Nasal cavity respiratory epithelium epithelial cell of viscerocranial mucosa (primary cell): ENCODE data around the gene DEAF1. TPM values are rescaled to one million over a fixed set of nuclear protein-coding genes. Genes with fewer than 3 reads are reported as not detected.

Experiments used
- total RNA-seq: library from RNA; depleted of rRNA; stranded (reverse); fragments of >200 nt; gene quantifications from 2 replicates; pipeline ENCODE4 v1.2.3, GENCODE V29; 2014

DEAF1 gene
- 28.4 and 36.0 TPM in 2 replicates for total RNA-seq

GRCh38 chr11:694563-695287 lies at the start of gene DEAF1:
TSS of gene DEAF1 (minus strand) at chr11:695222. CDS start at chr11:695047, 175 bp downstream.

GRCh38 chr11:705646-706438 lies 10.8 kb upstream of the DEAF1 start, which contains the start of gene EPS8L2:
TSS of gene EPS8L2 (plus strand) at chr11:706231. CDS start at chr11:709408, 3,177 bp downstream.

GRCh38 chr11:695538-696248 lies 671 bp upstream of the DEAF1 start, which contains the start of gene TMEM80:
TSS of gene TMEM80 (plus strand) at chr11:695816. CDS start at chr11:695828, 12 bp downstream.

GRCh38 chr11:636511-637332 lies 58.3 kb downstream of the DEAF1 start, which contains the start of gene DRD4:
TSS of gene DRD4 (plus strand) at chr11:637269. CDS start at chr11:637305, 36 bp downstream.

GRCh38 chr11:626475-627307 lies 68.3 kb downstream of the DEAF1 start, which contains the start of gene SCT:
TSS of gene SCT (minus strand) at chr11:627181. CDS start at chr11:627143, 38 bp downstream.

GRCh38 chr11:624705-625635 lies 70.1 kb downstream of the DEAF1 start, which contains the start of gene CDHR5:
TSS of gene CDHR5 (minus strand) at chr11:624955. CDS start at chr11:624902, 53 bp downstream.

GRCh38 chr11:615504-616319 lies 79.3 kb downstream of the DEAF1 start, which contains the start of gene IRF7:
TSS of gene IRF7 (minus strand) at chr11:615950. CDS start at chr11:615364, 586 bp downstream.

Other genes starting within 250 kb of the DEAF1 start
- 24.3 and 31.7 TPM in 2 replicates for gene PTDSS2, start 244.9 kb downstream of the DEAF1 start, total RNA-seq
- 339 and 399 TPM in 2 replicates for gene RNH1, start 188.0 kb downstream of the DEAF1 start, total RNA-seq
- 99.5 and 124 TPM in 2 replicates for gene HRAS, start 159.6 kb downstream of the DEAF1 start, total RNA-seq
- gene LRRC56, start 157.7 kb downstream of the DEAF1 start, total RNA-seq = 0.34 and 1.4 TPM in 2 replicates
- gene LMNTD2, start 134.5 kb downstream of the DEAF1 start, total RNA-seq = 1.0 and 2.0 TPM in 2 replicates
- gene RASSF7, start 134.3 kb downstream of the DEAF1 start, total RNA-seq = 18.7 and 29.0 TPM in 2 replicates
- gene PHRF1, start 118.8 kb downstream of the DEAF1 start, total RNA-seq = 26.3 and 37.4 TPM in 2 replicates
- 7.8 and 39.3 TPM in 2 replicates for gene IRF7, start 79.3 kb downstream of the DEAF1 start, total RNA-seq
- not detected in 2 replicates for gene CDHR5, start 70.3 kb downstream of the DEAF1 start, total RNA-seq
- not detected in 2 replicates for gene SCT, start 68.0 kb downstream of the DEAF1 start, total RNA-seq
- gene DRD4, start 58.0 kb downstream of the DEAF1 start, total RNA-seq = 0.07 TPM in 1 of 2 replicates, not detected in the other
- gene TMEM80, start 594 bp upstream of the DEAF1 start, total RNA-seq = 16.4 and 21.9 TPM in 2 replicates
- gene EPS8L2, start 11.0 kb upstream of the DEAF1 start, total RNA-seq = 126 and 167 TPM in 2 replicates
- gene TALDO1, start 52.2 kb upstream of the DEAF1 start, total RNA-seq = 199 and 220 TPM in 2 replicates
- 20.8 and 30.3 TPM in 2 replicates for gene GATD1, start 82.3 kb upstream of the DEAF1 start, total RNA-seq
- gene CEND1, start 94.9 kb upstream of the DEAF1 start, total RNA-seq = not detected in 2 replicates
- 6.2 and 20.9 TPM in 2 replicates for gene SLC25A22, start 103.1 kb upstream of the DEAF1 start, total RNA-seq
- gene PIDD1, start 110.0 kb upstream of the DEAF1 start, total RNA-seq = 6.2 and 8.1 TPM in 2 replicates
- gene RPLP2, start 114.7 kb upstream of the DEAF1 start, total RNA-seq = 259 and 293 TPM in 2 replicates
- 20.5 and 21.2 TPM in 2 replicates for gene PNPLA2, start 123.7 kb upstream of the DEAF1 start, total RNA-seq
- gene CRACR2B, start 132.7 kb upstream of the DEAF1 start, total RNA-seq = 0.34 and 1.00 TPM in 2 replicates
- gene CD151, start 137.7 kb upstream of the DEAF1 start, total RNA-seq = 166 and 396 TPM in 2 replicates
- 25.6 and 55.0 TPM in 2 replicates for gene POLR2L, start 147.3 kb upstream of the DEAF1 start, total RNA-seq
- gene TSPAN4, start 147.6 kb upstream of the DEAF1 start, total RNA-seq = 21.7 and 32.5 TPM in 2 replicates
- gene CHID1, start 215.6 kb upstream of the DEAF1 start, total RNA-seq = 44.4 and 76.5 TPM in 2 replicates
- gene AP2A2, start 230.6 kb upstream of the DEAF1 start, total RNA-seq = 17.1 and 40.4 TPM in 2 replicates